Gastrocnemius medialis (tissue), 4 donors: ENCODE data around the gene PEX26.

Experiments
- CTCF ChIP-seq, 5 experiments: fragments of 450-650 bp in 3 of 5; fragments of 200-600 bp in 2 of 5; sonication (generic) in 2 of 5; IDR thresholded peaks in 4 of 5; conservative IDR thresholded peaks in 1 of 5; 1 replicate in 4 of 5; 2 replicates in 1 of 5; pipeline ENCODE4 v1.5.1; 2016 to 2019; ENCODE audit warnings: antibody characterized with exemption in 5 of 5, mild to moderate bottlenecking in 3 of 5, moderate library complexity in 3 of 5
- POLR2A ChIP-seq, 2 donors: fragments of 450-650 bp; IDR thresholded peaks; one replicate each; pipeline ENCODE4 v1.6.1; 2017; ENCODE audit warnings: antibody characterized with exemption in 2 of 2, mild to moderate bottlenecking in 2 of 2, moderate library complexity in 2 of 2

GRCh38 chr22:18075720-18076497, 1.9 kb upstream of the PEX26 start:
- peak; percentile 88 to 94 (median 92) for TF ChIP-seq CTCF (IDR thresholded peaks at IDR 0.05 in 4 of 5, conservative IDR thresholded peaks at IDR 0.05 in 1 of 5)
- TF ChIP-seq POLR2A (IDR thresholded peaks at IDR 0.05) = no peak
